Measurements from ENCODE around the gene CNKSR3.

CNKSR3 gene

DNA sequence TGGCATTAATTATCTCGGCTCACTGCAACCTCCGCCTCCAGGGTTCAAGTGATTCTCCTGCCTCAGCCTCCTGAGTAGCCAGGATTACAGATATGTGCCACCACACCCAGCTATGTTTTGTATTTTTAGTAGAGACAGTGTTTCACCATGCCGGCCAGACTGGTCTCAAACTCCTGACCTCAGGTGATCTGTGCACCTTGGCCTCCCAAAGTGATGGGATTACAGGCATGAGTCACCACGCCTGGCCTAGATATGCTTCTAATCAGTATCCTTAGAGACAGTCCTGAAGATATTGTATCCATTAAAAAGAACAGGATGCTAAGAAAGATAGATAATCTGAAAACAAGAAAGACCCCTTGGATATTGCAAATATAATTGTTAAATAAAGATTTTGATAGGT is 150.8 kb downstream of the CNKSR3 start:
- H2AFZ ChIP-seq (ENCODE audit: low read depth, low read length), result no peak overlapping the region
- ATAC-seq (ENCODE audit: insufficient read depth, low read depth), result no peak
- H3K4me2 ChIP-seq (ENCODE audit: insufficient read depth, low read length), result no peak overlapping the region
- H3K9me3 ChIP-seq (ENCODE audit: insufficient read depth, low read length, severe bottlenecking), result no peaks in the 10 kb centered on the region
- H3K4me1 ChIP-seq (ENCODE audit: insufficient read depth, low read length), result no peaks in the 10 kb centered on the region
- TF ChIP-seq, protein P1, sequence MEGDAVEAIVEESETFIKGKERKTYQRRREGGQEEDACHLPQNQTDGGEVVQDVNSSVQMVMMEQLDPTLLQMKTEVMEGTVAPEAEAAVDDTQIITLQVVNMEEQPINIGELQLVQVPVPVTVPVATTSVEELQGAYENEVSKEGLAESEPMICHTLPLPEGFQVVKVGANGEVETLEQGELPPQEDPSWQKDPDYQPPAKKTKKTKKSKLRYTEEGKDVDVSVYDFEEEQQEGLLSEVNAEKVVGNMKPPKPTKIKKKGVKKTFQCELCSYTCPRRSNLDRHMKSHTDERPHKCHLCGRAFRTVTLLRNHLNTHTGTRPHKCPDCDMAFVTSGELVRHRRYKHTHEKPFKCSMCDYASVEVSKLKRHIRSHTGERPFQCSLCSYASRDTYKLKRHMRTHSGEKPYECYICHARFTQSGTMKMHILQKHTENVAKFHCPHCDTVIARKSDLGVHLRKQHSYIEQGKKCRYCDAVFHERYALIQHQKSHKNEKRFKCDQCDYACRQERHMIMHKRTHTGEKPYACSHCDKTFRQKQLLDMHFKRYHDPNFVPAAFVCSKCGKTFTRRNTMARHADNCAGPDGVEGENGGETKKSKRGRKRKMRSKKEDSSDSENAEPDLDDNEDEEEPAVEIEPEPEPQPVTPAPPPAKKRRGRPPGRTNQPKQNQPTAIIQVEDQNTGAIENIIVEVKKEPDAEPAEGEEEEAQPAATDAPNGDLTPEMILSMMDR (IDR thresholded peaks at IDR 0.05; ENCODE audit: borderline replicate concordance, extremely low read depth, low read length, poor library complexity, severe bottlenecking), result no peak
- no peak for TF ChIP-seq EZH2 (IDR thresholded peaks at IDR 0.05; ENCODE audit: borderline replicate concordance, low read depth, low read length, severe bottlenecking)
- H3K27me3 ChIP-seq (ENCODE audit: insufficient read depth, low read length, poor library complexity), result peaks cover 2% of the 10 kb centered on the region
- H3K27ac ChIP-seq (ENCODE audit: low read length), result no peak overlapping the region
- DNase-seq, result no peak
- H3K79me2 ChIP-seq (ENCODE audit: insufficient read depth, low read length), result no peaks in the 10 kb centered on the region
- no peaks in the 10 kb centered on the region for H3K36me3 ChIP-seq (ENCODE audit: insufficient read depth, low read length)
- H4K20me1 ChIP-seq (ENCODE audit: insufficient read depth, low read length), result no peaks in the 10 kb centered on the region
- no peak overlapping the region for H3K9ac ChIP-seq (ENCODE audit: low read depth, low read length)
- no peak overlapping the region for H3K4me3 ChIP-seq (ENCODE audit: low read depth in 1 of 2, low read length in 2 of 2)

DNA sequence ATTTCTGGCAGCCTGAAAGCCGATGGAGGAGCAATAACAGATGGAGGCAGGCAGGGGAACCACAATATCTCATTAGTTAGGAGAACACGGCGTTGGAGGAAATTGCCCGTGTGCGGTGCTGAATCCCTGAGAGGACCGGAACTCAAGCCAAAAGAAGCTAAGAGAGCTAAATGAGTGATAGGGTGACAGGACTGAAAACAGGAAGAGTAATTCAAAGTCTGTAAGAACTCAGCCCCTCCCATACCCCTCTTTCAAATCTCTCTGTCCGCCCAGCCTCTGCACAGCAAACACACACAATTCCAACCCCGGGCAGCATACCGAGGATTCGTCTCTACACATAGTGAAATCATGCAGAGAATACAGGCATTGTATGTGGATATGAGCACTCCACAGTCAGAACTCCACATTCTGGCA is 151.3 kb downstream of the CNKSR3 start:
- Histone ChIP-seq H2AFZ (ENCODE audit: low read depth, low read length) (no peak overlapping the region), H3K4me1 (ENCODE audit: insufficient read depth, low read length) (no peaks in the 10 kb centered on the region), H3K4me3 (ENCODE audit: low read depth in 1 of 2, low read length in 2 of 2) (no peak overlapping the region), H3K9ac (ENCODE audit: low read depth, low read length) (no peak overlapping the region), H3K9me3 (ENCODE audit: insufficient read depth, low read length, severe bottlenecking) (no peaks in the 10 kb centered on the region), H3K4me2 (ENCODE audit: insufficient read depth, low read length) (no peak overlapping the region), H3K27me3 (ENCODE audit: insufficient read depth, low read length, poor library complexity) (peaks cover 2% of the 10 kb centered on the region), H4K20me1 (ENCODE audit: insufficient read depth, low read length) (no peaks in the 10 kb centered on the region), H3K79me2 (ENCODE audit: insufficient read depth, low read length) (no peaks in the 10 kb centered on the region), H3K36me3 (ENCODE audit: insufficient read depth, low read length) (no peaks in the 10 kb centered on the region), H3K27ac (ENCODE audit: low read length) (no peak overlapping the region)
- ATAC-seq (ENCODE audit: insufficient read depth, low read depth), result no peak
- TF ChIP-seq, protein P1 (IDR thresholded peaks at IDR 0.05; ENCODE audit: borderline replicate concordance, extremely low read depth, low read length, poor library complexity, severe bottlenecking), result no peak
- TF ChIP-seq EZH2 (IDR thresholded peaks at IDR 0.05; ENCODE audit: borderline replicate concordance, low read depth, low read length, severe bottlenecking), result no peak
- no peak for DNase-seq

DNA sequence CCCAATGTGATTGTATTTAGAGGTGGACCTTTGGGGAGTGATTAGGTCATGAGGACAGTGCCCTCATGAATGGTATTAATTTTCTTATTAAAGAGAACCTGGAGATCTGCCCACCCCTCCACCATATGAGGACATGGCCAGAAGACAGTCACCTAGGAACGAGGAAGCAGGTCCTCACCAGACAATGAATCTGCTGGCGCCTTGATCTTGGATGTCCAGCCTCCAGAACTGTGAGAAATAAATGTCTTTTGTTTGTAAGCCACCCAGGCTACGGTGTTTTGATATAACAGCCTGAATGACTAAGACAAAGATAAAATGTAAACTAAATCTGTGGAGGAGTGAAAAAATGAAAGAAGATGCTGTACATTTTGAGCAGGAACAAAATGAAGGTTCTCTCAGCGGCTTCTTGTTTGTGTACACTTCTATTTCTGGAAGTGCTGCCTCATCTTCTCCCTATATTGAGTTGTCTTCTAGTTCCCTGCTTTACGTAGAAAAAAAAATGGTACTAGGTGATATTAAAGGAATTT is 152.4 kb downstream of the CNKSR3 start:
- Histone ChIP-seq H3K36me3 (ENCODE audit: insufficient read depth, low read length) (no peaks in the 10 kb centered on the region), H3K79me2 (ENCODE audit: insufficient read depth, low read length) (no peaks in the 10 kb centered on the region), H3K27me3 (ENCODE audit: insufficient read depth, low read length, poor library complexity) (peaks cover 2% of the 10 kb centered on the region), H2AFZ (ENCODE audit: low read depth, low read length) (no peak overlapping the region), H3K27ac (ENCODE audit: low read length) (no peak overlapping the region), H3K9me3 (ENCODE audit: insufficient read depth, low read length, severe bottlenecking) (no peaks in the 10 kb centered on the region), H3K4me1 (ENCODE audit: insufficient read depth, low read length) (no peaks in the 10 kb centered on the region), H3K4me2 (ENCODE audit: insufficient read depth, low read length) (no peak overlapping the region), H3K4me3 (ENCODE audit: low read depth in 1 of 2, low read length in 2 of 2) (no peak overlapping the region), H4K20me1 (ENCODE audit: insufficient read depth, low read length) (no peaks in the 10 kb centered on the region), H3K9ac (ENCODE audit: low read depth, low read length) (no peak overlapping the region)
- ATAC-seq (ENCODE audit: insufficient read depth, low read depth) (no peak), DNase-seq (no peak)
- TF ChIP-seq, protein P1 (IDR thresholded peaks at IDR 0.05; ENCODE audit: borderline replicate concordance, extremely low read depth, low read length, poor library complexity, severe bottlenecking), result no peak
- no peak for TF ChIP-seq EZH2 (IDR thresholded peaks at IDR 0.05; ENCODE audit: borderline replicate concordance, low read depth, low read length, severe bottlenecking)

DNA sequence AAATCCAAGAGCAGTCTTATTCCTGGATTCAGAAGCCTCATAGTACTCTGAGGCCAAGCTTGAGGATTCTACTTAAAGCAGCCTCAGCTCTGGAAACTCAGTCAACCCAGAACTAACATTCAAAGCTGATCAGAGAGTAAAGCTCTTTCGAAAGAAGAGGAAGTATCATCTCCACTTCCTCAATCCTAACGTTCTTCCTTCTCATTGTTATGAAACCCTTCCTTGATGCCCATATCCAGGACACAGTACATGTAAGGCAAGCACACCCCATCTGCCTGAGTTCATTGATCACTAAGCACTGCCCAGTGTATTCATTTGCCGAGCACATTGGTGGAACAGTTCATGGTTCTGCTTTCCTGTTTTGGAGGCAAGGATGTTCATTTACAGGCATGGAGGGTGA is 153.8 kb downstream of the CNKSR3 start, which contains the start of gene IPCEF1:
Gene IPCEF1 (minus strand): TSS at position 114 of the 400 bp plus-strand sequence. CDS start 90,856 bp downstream, outside the sequence.
- no peak within 1 kb of the TSS for H3K27ac ChIP-seq (ENCODE audit: low read length)

More for the DNA sequence above, 153.8 kb downstream of the CNKSR3 start, which contains the start of gene IPCEF1:
- Histone ChIP-seq H3K4me2 (ENCODE audit: insufficient read depth, low read length) (no peak within 1 kb of the TSS), H3K27me3 (ENCODE audit: insufficient read depth, low read length, poor library complexity) (no peaks in the 10 kb centered on the region), H3K4me1 (ENCODE audit: insufficient read depth, low read length) (no peaks in the 10 kb centered on the region), H3K79me2 (ENCODE audit: insufficient read depth, low read length) (no peaks in the 10 kb centered on the region), H4K20me1 (ENCODE audit: insufficient read depth, low read length) (no peaks in the 10 kb centered on the region), H3K4me3 (ENCODE audit: low read depth in 1 of 2, low read length in 2 of 2) (no peak within 1 kb of the TSS), H3K36me3 (ENCODE audit: insufficient read depth, low read length) (no peaks in the 10 kb centered on the region), H2AFZ (ENCODE audit: low read depth, low read length) (no peak within 1 kb of the TSS; the same call in 1 of the 2 replicates), H3K9ac (ENCODE audit: low read depth, low read length) (no peak within 1 kb of the TSS), H3K9me3 (ENCODE audit: insufficient read depth, low read length, severe bottlenecking) (no peaks in the 10 kb centered on the region)
- no peak for DNase-seq
- no peak for ATAC-seq (ENCODE audit: insufficient read depth, low read depth)
- TF ChIP-seq, protein P1 (IDR thresholded peaks at IDR 0.05; ENCODE audit: borderline replicate concordance, extremely low read depth, low read length, poor library complexity, severe bottlenecking), result no peak
- TF ChIP-seq EZH2 (IDR thresholded peaks at IDR 0.05; ENCODE audit: borderline replicate concordance, low read depth, low read length, severe bottlenecking), result no peak

Data from DND-41 (cell line).